Thymus (tissue), 11 donors: ENCODE measurements around the gene PAX3. TPM values are rescaled to one million over a fixed set of nuclear protein-coding genes. Genes with fewer than 3 reads are reported as not detected.

Experiments used
- DNase-seq, 9 donors: peaks; one replicate each; pipeline ENCODE4 v3.0.0-alpha.2; 2013; ENCODE audit warnings: low spot score in 9 of 9, low read depth in 6 of 9, missing footprints in 1 of 9
- H3K27ac ChIP-seq, 2 donors: one replicate each; pipeline ENCODE4 v1.5.1; 2013; ENCODE audit warnings: control low read depth in 1 of 2, low read depth in 1 of 2, low read length in 1 of 2, mild to moderate bottlenecking in 1 of 2, moderate library complexity in 1 of 2
- H3K27me3 ChIP-seq, 2 donors: one replicate each; pipeline ENCODE4 v1.5.1; 2013; ENCODE audit warnings: low read length in 1 of 2; ENCODE audit not compliant: control insufficient read depth in 2 of 2, insufficient read depth in 1 of 2
- H3K36me3 ChIP-seq, 2 donors: one replicate each; pipeline ENCODE4 v1.5.1; 2013; ENCODE audit warnings: low read length in 1 of 2, mild to moderate bottlenecking in 1 of 2, moderate library complexity in 1 of 2; ENCODE audit not compliant: control insufficient read depth in 2 of 2, insufficient read depth in 2 of 2
- H3K4me1 ChIP-seq, 2 donors: one replicate each; pipeline ENCODE4 v1.5.1; 2013; ENCODE audit warnings: low read length in 2 of 2; ENCODE audit not compliant: control insufficient read depth in 2 of 2, insufficient read depth in 2 of 2
- H3K4me3 ChIP-seq, 2 donors: one replicate each; pipeline ENCODE4 v1.5.1; 2013; ENCODE audit warnings: low read length in 2 of 2, control low read depth in 1 of 2, mild to moderate bottlenecking in 1 of 2
- H3K9me3 ChIP-seq, 2 donors: one replicate each; pipeline ENCODE4 v1.5.1; 2013; ENCODE audit warnings: low read length in 1 of 2, mild to moderate bottlenecking in 1 of 2; ENCODE audit not compliant: control insufficient read depth in 2 of 2, insufficient read depth in 1 of 2
- WGBS: extraction: QIAGEN DNeasy Blood & Tissue Kit; methylation state at CpG from one replicate; pipeline ENCODE4 v1.1.7; 2013; 5-methylcytosine and 5-hydroxymethylcytosine counted together
- polyA plus RNA-seq: library from polyadenylated mRNA; stranded (reverse); fragments of 200-250 nt; gene quantifications from one replicate; pipeline ENCODE4 v1.2.3, GENCODE V29; 2013
- total RNA-seq: library from RNA; stranded (reverse); fragments of 120-200 nt; gene quantifications from one replicate; pipeline ENCODE4 v1.2.4, GENCODE V29; 2013
- donor health status: healthy.

Gene PAX3
- total and polyA plus RNA-seq, 2 donors = 0.05 TPM

DNA sequence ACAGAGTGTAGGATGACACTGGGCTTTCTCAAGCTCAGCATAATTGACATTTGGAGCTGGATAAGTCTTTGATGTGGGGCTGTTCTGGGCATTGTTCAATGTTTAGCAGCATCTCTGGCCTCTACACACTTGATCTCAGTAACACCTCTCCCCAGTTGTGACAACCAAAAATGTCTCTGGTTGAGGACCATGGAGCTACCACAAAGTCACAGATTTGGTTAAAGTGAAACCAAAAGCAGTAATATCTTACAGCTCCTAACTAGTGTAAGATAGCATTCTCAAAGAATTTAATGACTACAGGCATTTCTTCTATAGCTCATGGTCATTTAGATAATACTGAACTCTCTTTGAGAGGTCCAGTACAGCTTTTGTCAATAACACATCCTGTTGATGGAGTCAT, 23.4 kb upstream of the PAX3 start:
- peaks cover 0 to 6% of the 10 kb centered on the region in 2 donors for H3K9me3 ChIP-seq
- H3K27ac ChIP-seq = no peak overlapping the region
- DNase-seq = no peak
- peaks cover 0 to 10% of the 10 kb centered on the region in 2 donors for H3K4me1 ChIP-seq
- no peaks in the 10 kb centered on the region for H3K36me3 ChIP-seq
- H3K27me3 ChIP-seq = peaks cover 40 to 58% of the 10 kb centered on the region in 2 donors
- no peak overlapping the region for H3K4me3 ChIP-seq

DNA sequence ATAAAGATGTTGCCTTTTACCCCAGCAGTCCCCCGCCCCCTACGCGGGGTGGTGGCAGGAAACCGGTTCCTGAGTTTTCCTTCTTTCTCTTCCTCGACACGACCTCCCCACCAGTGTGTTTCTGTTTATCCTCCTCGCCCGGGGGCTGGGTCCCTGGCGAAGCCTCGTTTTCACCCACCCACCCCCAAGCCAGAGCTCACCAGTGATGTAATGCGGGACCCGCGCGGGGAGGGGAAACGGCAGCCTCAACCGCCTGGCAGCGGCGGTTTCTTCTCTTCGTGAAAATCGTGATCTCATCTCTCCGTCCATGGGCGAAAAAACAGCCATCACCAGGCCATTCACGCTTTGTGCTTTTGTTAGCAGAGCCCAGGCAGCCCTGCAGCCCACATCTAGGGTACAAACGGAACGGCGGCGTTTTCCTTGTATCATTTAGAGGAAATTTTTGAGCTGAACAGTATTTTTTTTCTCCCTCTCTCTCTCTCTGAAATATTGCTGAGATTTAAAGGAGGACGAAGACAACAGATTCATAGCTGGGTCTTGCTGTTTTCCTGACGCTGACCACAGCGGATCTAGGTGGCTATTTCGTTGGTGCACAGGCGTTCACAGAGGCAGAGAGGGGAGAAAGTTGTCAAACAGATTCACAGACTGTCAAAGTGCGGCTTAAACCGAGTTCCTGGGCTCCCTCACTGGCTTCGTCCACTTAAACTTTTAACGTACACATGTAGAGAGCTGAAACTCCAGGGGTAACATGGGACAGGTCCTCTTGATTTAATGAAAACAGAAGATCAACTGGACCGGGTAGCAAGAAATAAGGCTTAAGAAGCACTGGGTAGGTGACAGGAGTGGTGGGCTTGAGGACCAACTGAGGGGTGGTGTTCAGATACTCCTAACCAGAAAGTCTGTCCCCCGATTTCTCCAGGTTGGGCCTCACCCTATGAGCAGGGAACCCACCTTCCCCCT, 21.9 kb upstream of the PAX3 start:
- Histone ChIP-seq H3K27me3 (peaks cover 50 to 70% of the 10 kb centered on the region in 2 donors), H3K36me3 (no peaks in the 10 kb centered on the region), H3K4me1 (peaks cover 0 to 10% of the 10 kb centered on the region in 2 donors), H3K27ac (peak overlapping the region in 1 of 2 donors; percentile 32), H3K9me3 (peaks cover 0 to 6% of the 10 kb centered on the region in 2 donors), H3K4me3 (peak overlapping the region; percentile 16 to 48)
- no peak for DNase-seq
- 30% methylated on average over 38 of the region's 38 CpGs for WGBS

DNA sequence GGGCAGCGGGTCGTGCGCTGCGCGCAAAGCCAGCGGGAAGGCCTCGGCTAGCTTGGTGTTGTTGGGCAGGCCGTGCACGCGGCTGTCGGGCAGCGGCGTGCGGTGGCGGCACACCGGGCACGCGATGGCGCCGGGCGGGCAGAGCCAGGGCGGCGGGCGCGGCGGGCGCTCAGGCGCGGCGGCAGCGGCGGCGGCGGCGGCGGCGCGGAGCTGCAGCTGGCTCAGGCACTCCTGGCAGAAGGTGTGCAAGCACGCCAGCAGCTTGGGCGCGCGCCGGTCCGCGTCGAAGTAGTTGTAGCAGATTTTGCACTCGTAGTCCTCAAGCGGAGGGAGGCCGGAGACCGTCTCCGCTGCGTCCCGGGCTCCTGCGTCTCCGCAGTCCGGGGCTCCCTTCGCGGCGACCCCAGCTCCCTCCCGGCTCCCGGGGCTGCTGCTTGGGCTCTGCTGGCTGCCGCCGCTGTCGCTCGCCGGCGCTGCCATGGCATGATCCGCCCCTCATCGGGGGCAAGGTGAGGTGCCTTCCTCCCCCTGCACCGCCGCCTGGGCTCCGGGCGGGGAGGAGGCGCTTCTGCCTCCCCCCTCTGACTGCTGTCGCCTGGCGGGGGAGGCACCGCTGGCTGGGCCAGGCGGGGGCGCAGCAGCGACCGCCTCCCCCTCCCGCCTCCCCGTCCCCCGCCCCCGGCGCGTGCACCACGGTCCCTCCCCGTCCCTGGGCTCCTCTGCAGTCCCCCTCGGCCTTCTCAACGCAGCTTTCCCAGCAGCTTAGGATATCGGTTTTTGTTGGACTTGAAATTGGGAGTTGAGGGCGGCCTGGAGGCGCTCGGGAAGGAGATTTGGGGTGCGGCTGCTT, 21.0 kb upstream of the PAX3 start:
- Histone ChIP-seq H3K27ac (no peak overlapping the region), H3K36me3 (no peaks in the 10 kb centered on the region), H3K4me3 (peak overlapping the region; percentile 16 to 48), H3K9me3 (peaks cover 0 to 6% of the 10 kb centered on the region in 2 donors), H3K27me3 (peaks cover 59 to 77% of the 10 kb centered on the region in 2 donors), H3K4me1 (peaks cover 0 to 10% of the 10 kb centered on the region in 2 donors)
- DNase-seq = no peak
- WGBS = under 1% methylated on average over 96 of the region's 96 CpGs

DNA sequence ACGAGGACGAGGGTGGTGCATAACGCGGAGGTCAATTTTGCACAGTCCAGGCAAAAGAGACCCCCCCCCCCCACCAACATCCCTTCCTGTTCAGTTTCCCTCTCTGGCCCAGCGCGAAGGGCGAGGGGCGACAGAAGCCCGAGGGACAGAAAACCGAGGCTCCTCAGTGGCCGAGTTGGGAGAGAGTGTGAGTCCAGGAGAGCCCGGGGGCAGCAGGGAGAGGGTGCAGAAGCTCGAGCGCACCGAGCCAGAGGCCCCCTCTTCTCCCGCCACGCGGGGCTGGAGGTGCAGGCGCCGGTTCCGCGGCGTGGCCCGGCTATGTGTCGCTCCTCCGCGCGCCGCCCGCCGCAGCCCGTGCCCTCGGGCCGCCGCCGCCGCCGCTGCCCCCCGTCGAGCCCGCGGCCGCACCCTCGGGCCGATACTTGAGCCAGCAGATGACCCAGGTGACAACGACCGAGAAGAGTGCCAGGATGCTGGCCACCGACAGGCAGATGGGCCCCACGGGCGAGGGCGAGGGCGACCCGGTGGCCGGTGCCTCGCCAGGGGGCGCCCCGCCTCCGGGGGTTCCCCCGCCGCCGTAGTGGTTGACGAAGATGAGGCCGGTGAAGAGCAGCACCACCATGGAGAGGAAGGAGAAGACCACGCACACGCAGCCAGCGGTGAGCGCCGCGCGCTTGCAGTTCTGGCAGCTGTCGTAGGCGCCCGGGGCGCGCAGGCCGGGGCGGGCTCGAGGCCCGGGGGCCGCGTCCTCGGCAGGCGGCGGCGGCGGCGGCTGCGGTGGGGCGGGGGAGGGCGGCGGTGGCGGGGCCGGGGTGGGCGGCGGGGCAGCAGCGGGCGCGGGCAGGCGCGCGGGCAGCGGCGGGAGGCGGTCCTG, 20.2 kb upstream of the PAX3 start:
- H3K27ac ChIP-seq = no peak overlapping the region
- H3K4me3 ChIP-seq = peak overlapping the region; percentile 22 to 48
- no peaks in the 10 kb centered on the region for H3K36me3 ChIP-seq
- whole genome bisulfite sequencing = 1% methylated on average over 104 of the region's 104 CpGs
- peaks cover 0 to 6% of the 10 kb centered on the region in 2 donors for H3K9me3 ChIP-seq
- DNase-seq = peak in 2 of 9 donors; percentile 26 to 45
- H3K4me1 ChIP-seq = peaks cover 0 to 10% of the 10 kb centered on the region in 2 donors
- peaks cover 61 to 86% of the 10 kb centered on the region in 2 donors for H3K27me3 ChIP-seq

DNA sequence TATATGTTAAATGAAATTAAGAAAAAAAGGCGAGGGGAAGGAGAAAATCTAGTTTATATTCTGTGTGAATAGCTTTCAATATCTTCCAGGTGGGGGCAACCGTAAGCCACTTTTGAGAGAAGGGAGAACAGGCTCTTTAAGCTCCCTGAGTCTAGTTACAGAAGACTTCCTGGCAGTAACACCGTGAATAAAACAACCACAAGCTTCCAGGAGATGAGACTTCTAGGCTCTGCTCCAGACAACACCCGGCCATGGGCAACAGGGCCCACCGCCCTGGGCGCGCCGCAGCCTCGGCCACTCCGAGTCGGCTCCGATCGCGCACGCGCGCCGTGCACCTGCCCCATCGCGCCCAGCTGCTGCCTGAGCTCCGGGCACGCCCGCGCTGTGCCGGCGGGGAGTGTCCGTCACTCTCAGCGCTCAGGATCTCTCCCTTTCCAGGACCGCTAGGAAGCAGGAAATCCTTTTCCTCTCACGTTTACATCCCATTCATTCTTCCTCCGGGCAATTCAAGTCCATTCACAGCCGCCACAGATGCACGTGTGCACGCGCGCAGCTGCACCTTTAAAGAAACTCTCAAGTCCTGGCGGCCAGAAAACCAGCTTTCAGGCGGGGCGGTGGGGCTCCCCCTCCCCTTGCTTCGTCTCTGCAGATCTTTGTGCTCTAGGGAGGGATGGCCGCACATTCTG, 19.4 kb upstream of the PAX3 start:
- H3K9me3 ChIP-seq = peaks cover 0 to 6% of the 10 kb centered on the region in 2 donors
- H3K27me3 ChIP-seq = peaks cover 64 to 92% of the 10 kb centered on the region in 2 donors
- no peaks in the 10 kb centered on the region for H3K36me3 ChIP-seq
- H3K4me3 ChIP-seq = peak overlapping the region; percentile 22 to 48
- DNase-seq = peak in 3 of 9 donors; percentile 19 to 61 (median 21)
- no peak overlapping the region for H3K27ac ChIP-seq
- WGBS = under 1% methylated on average over 41 of the region's 41 CpGs
- peaks cover 0 to 10% of the 10 kb centered on the region in 2 donors for H3K4me1 ChIP-seq

DNA sequence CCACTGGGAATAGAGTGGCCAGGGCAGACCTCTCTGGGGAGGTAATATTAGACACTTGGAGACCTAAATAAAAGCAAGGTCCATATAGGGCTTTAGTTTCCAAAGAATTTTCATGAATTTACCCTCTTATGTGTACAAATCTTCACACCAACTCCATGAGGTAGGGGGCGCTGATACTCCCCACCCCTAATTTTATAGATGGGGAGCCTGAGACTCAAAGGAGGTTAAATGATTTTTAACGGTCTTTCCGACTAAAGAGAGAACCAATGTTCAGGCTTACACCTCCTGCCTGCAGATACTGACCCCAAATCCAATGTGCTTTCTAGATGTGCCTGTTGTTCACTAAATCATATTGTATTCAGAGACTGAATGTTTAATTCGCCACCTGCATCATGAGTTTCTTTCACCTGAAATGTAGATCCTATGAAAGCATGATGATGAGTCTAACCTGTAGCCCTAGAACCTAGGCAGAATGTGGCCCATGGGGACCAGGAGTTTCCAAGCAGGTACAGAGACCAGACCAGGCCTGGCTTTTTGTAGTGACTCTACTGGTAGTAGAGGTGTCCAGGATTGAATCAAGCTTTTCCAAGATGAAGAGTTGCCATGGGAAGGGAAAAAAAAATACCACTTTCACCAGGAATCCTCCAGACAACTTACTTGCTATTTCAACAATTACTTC, 16.8 kb upstream of the PAX3 start:
- WGBS = 33% methylated on average over 4 of the region's 4 CpGs
- peaks cover 0 to 10% of the 10 kb centered on the region in 2 donors for H3K4me1 ChIP-seq
- H3K27me3 ChIP-seq = peaks cover 69 to 96% of the 10 kb centered on the region in 2 donors

DNA sequence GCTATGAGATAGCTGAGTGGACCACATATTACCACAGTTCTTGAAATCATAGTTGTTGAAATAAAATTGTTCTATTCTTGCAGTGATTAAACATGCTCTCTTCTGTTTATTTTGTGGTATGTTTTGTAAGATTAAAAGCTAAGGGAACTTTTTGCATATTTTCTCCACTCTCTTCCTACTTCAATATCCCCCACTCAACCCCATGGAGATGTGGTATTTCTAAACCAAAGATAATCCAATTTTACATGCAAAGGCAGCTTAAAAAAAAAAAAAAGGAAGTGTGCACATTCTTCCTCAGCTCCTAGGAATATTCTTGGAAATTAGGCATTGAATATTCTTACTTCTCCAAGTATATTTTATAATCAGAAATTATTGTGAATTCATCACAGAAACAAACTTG, 15.0 kb upstream of the PAX3 start:
- no peak overlapping the region for H3K4me3 ChIP-seq
- H3K27ac ChIP-seq = no peak overlapping the region
- no peaks in the 10 kb centered on the region for H3K36me3 ChIP-seq
- H3K4me1 ChIP-seq = peaks cover 0 to 6% of the 10 kb centered on the region in 2 donors
- DNase-seq = no peak
- peaks cover 0 to 6% of the 10 kb centered on the region in 2 donors for H3K9me3 ChIP-seq
- H3K27me3 ChIP-seq = peaks cover 63 to 99% of the 10 kb centered on the region in 2 donors

More for the DNA sequence above, 16.8 kb upstream of the PAX3 start:
- Histone ChIP-seq H3K36me3 (no peaks in the 10 kb centered on the region), H3K4me3 (no peak overlapping the region), H3K9me3 (peaks cover 0 to 6% of the 10 kb centered on the region in 2 donors), H3K27ac (no peak overlapping the region)
- no peak for DNase-seq
